Heart right ventricle (tissue), 16 donors: ENCODE data around the gene DGKI. TPM values are rescaled to one million over a fixed set of nuclear protein-coding genes. Genes with fewer than 3 reads are reported as not detected.

Experiments
- ATAC-seq, 8 donors: fragments of 200-7000 bp; cut with Tn5 transposase; one replicate each; pipeline ENCODE4 v1.9.1; 2020; ENCODE audit warnings: mild to moderate bottlenecking in 8 of 8, moderate library complexity in 8 of 8, moderate number of reproducible peaks in 1 of 8
- DNase-seq, 2 donors: peaks; one replicate each; pipeline ENCODE4 v3.0.0-alpha.2; 2020
- H3K27ac ChIP-seq, 10 donors: fragments of 200-600 bp; sonication (generic) in 2 of 10; one replicate each; pipeline versions ENCODE4 v1.5.0 to v1.8.0; 2020 to 2022; ENCODE audit warnings: mild to moderate bottlenecking in 3 of 10
- H3K27me3 ChIP-seq, 7 donors: fragments of 200-600 bp; one replicate each; pipeline ENCODE4 v1.8.0; 2021 to 2022; ENCODE audit warnings: mild to moderate bottlenecking in 2 of 7
- H3K36me3 ChIP-seq, 9 donors: fragments of 200-600 bp; sonication (generic) in 1 of 9; one replicate each; pipeline versions ENCODE4 v1.5.0 to v1.8.0; 2020 to 2022; ENCODE audit warnings: mild to moderate bottlenecking in 2 of 9
- H3K4me1 ChIP-seq, 9 donors: fragments of 200-600 bp; sonication (generic) in 1 of 9; one replicate each; pipeline versions ENCODE4 v1.5.0 to v1.8.0; 2020 to 2022; ENCODE audit warnings: mild to moderate bottlenecking in 4 of 9
- H3K4me3 ChIP-seq, 10 donors: fragments of 200-600 bp; sonication (generic) in 2 of 10; one replicate each; pipeline versions ENCODE4 v1.5.0 to v1.8.0; 2020 to 2022; ENCODE audit warnings: mild to moderate bottlenecking in 7 of 10, moderate library complexity in 2 of 10
- H3K9me3 ChIP-seq, 11 donors: fragments of 200-600 bp in 10 of 11; sonication (generic) in 2 of 11; one replicate each; pipeline versions ENCODE4 v1.5.0 to v1.8.0; 2013 to 2022; ENCODE audit warnings: mild to moderate bottlenecking in 2 of 11, control low read depth in 1 of 11, moderate library complexity in 1 of 11
- CTCF ChIP-seq, 9 donors: fragments of 200-600 bp; sonication (generic) in 2 of 9; IDR thresholded peaks; one replicate each; pipeline versions ENCODE4 v1.5.0 to v1.8.0; 2021 to 2022; ENCODE audit warnings: antibody characterized with exemption in 9 of 9, mild to moderate bottlenecking in 5 of 9, moderate library complexity in 1 of 9
- WGBS, 2 donors: extraction: QIAGEN DNeasy Blood & Tissue Kit; methylation state at CpG; one replicate each; pipeline ENCODE4 v1.1.7; 2013; ENCODE audit warnings: inconsistent platforms in 1 of 2; 5-methylcytosine and 5-hydroxymethylcytosine counted together
- intact Hi-C, 10 donors: fragments of 100-400 bp; cut with DNase I; formaldehyde crosslinking; loops; one replicate each; pipeline versions ENCODE4 v1.11.1 to v1.14.2; 2022
- polyA plus RNA-seq, 2 donors: library from polyadenylated mRNA; stranded (reverse); fragments of 200-250 nt; gene quantifications; one replicate each; pipeline ENCODE4 v1.2.3, GENCODE V29; 2013
- total RNA-seq, 10 donors: library from RNA; stranded (reverse); fragmentation: NEBNext Ultra II Directional in 3 of 10; extraction: Animal tissue kit (Norgen Biotek cat#: 25700) in 3 of 10; gene quantifications; one replicate each; pipeline versions ENCODE4 v1.2.1 to v1.2.4, GENCODE V29; 2021 to 2023
- donor health status: Arrhythmogenic right ventricular cardiomyopathy.
- donor health status: ischemic (EF 13 %, LVEDD 7.1; RV severe dilation, severe dysfunction).
- donor health status: healthy with polysubstance abuse.
- donor health status: DM: no; HTN: yes; CAD: no.
- donor health status: DM: no; HTN: no; CAD: no.
- donor health status: ischemic (EF 25% LVEDD 6.9; RV normal size, moderate dysfunction).
- donor health status: ischemic (EF 25% LVEDD 5.7; RV mildly dilated, moderate dysfunction).
- donor health status: healthy.
- donor health status: DM: yes; HTN: yes; CAD: no.
- donor health status: Ischemic cardiomyopathy.
- donor health status: ischemic (EF 35%, LVEDD 5.7; RV mildly dilated, moderate dysfunction).
- donor health status: nonischemic (EF 11% LVEDD 7.7; RV severe dilation, severe dysfunction).
- donor health status: DM: yes; HTN: yes; CAD: no.
- donor health status: PGD.
- donor health status: ischemic (EF 29% LVEDD 5.4; RV normal size, mild dysfunction).
- donor health status: nonischemic (EF 23%, LVEDD 6.1; RV moderate dilation, normal function).

DGKI gene
- total and polyA plus RNA-seq, 12 donors = 0.16 to 2.6 (median 1.2) TPM

GRCh38 chr7:137717811-137718271 is 128.9 kb downstream of the DGKI start:
- no peaks in the 10 kb centered on the region for H3K9me3 ChIP-seq
- peak in 1 of 2 donors; percentile 8 for DNase-seq
- no peaks in the 10 kb centered on the region for H3K36me3 ChIP-seq
- no peaks in the 10 kb centered on the region for H3K27me3 ChIP-seq
- 43 to 45% methylated on average over 7 of the region's 7 CpGs for WGBS, 2 donors
- intact Hi-C loops = no loop called here
- TF ChIP-seq CTCF (IDR thresholded peaks at IDR 0.05) = no peak
- H3K4me1 ChIP-seq = peaks cover 0 to 20% (median 5%) of the 10 kb centered on the region in 9 donors
- peak overlapping the region in 4 of 10 donors; percentile 16 to 63 (median 32) for H3K27ac ChIP-seq
- ATAC-seq = peak in 4 of 8 donors; percentile 41 to 87 (median 77)
- H3K4me3 ChIP-seq = no peak overlapping the region

- DNase-seq = peak in 1 of 2 donors; percentile 8
- no peak overlapping the region for H3K4me3 ChIP-seq
- WGBS, 2 donors = 58% methylated on average over 3 of the region's 3 CpGs
- H3K27ac ChIP-seq = peak overlapping the region in 4 of 10 donors; percentile 21 to 63 (median 42)
- H3K36me3 ChIP-seq = no peaks in the 10 kb centered on the region
- TF ChIP-seq CTCF (IDR thresholded peaks at IDR 0.05) = no peak
- no peaks in the 10 kb centered on the region for H3K9me3 ChIP-seq
- ATAC-seq = peak in 4 of 8 donors; percentile 42 to 73 (median 68)
- H3K27me3 ChIP-seq = no peaks in the 10 kb centered on the region
- intact Hi-C loops = no loop called here
- H3K4me1 ChIP-seq = peaks cover 0 to 20% (median 5%) of the 10 kb centered on the region in 9 donors
These were observed 129.7 kb downstream of the DGKI start for GRCh38 chr7:137717045-137717444.

- WGBS, 2 donors = 82% methylated on average over 5 of the region's 5 CpGs
- intact Hi-C loops = no loop called here
- no peak for TF ChIP-seq CTCF (IDR thresholded peaks at IDR 0.05)
- DNase-seq (no peak), ATAC-seq (no peak)
- H3K36me3 ChIP-seq = no peaks in the 10 kb centered on the region
- no peak overlapping the region for H3K4me3 ChIP-seq
- no peaks in the 10 kb centered on the region for H3K27me3 ChIP-seq
- H3K4me1 ChIP-seq = peaks cover 0 to 20% (median 5%) of the 10 kb centered on the region in 9 donors
- no peak overlapping the region for H3K27ac ChIP-seq
- no peaks in the 10 kb centered on the region for H3K9me3 ChIP-seq
These were observed 130.7 kb downstream of the DGKI start for GRCh38 chr7:137716061-137716460.

GRCh38 chr7:137715533-137715932 is 131.2 kb downstream of the DGKI start:
- H3K4me3 ChIP-seq = no peak overlapping the region
- DNase-seq (no peak), ATAC-seq (no peak)
- H3K27me3 ChIP-seq = no peaks in the 10 kb centered on the region
- H3K27ac ChIP-seq = no peak overlapping the region
- intact Hi-C loops = no loop called here
- H3K4me1 ChIP-seq = peaks cover 0 to 20% (median 5%) of the 10 kb centered on the region in 9 donors
- H3K9me3 ChIP-seq = no peaks in the 10 kb centered on the region
- H3K36me3 ChIP-seq = no peaks in the 10 kb centered on the region
- no peak for TF ChIP-seq CTCF (IDR thresholded peaks at IDR 0.05)
